Eye (tissue), 1 donor: Measurements from ENCODE around the gene RTP1.
"Not testable (repeated sequence)": the region's sequence is repeated elsewhere in the genome, so short reads cannot be mapped to it uniquely, and the experiment has no call there.

ENCODE experiments used
- DNase-seq: peaks from one replicate; pipeline ENCODE4 v3.0.0-alpha.2; 2015

The RTP1 gene

GRCh38 chr3:187197335-187197649 is at the start of gene RTP1:
RTP1 (plus strand) TSS chr3:187197486; CDS start chr3:187197516, 30 bp downstream.
- peak; percentile 75 for DNase-seq

GRCh38 chr3:187150186-187150585 is 47.1 kb upstream of the RTP1 start:
- DNase-seq, result no peak

- DNase-seq, result peak; percentile 7
Measured at GRCh38 chr3:187150599-187150998, 46.7 kb upstream of the RTP1 start.

- no peak for DNase-seq
Measured at GRCh38 chr3:187161556-187161955, 35.7 kb upstream of the RTP1 start.

- no peak for DNase-seq
Measured at GRCh38 chr3:187162265-187162953, 34.9 kb upstream of the RTP1 start.

GRCh38 chr3:187165144-187165543 is 32.1 kb upstream of the RTP1 start:
- DNase-seq, result peak; percentile 85

GRCh38 chr3:187166750-187167149 is 30.5 kb upstream of the RTP1 start:
- DNase-seq, result no peak

- no peak for DNase-seq
Measured at GRCh38 chr3:187167777-187168176, 29.5 kb upstream of the RTP1 start.

GRCh38 chr3:187169231-187169960 is 27.9 kb upstream of the RTP1 start:
- no peak for DNase-seq

- DNase-seq, result not testable (repeated sequence)
Measured at GRCh38 chr3:187170911-187171310, 26.4 kb upstream of the RTP1 start.

- DNase-seq, result no peak
Measured at GRCh38 chr3:187172929-187173328, 24.4 kb upstream of the RTP1 start.

- no peak for DNase-seq
Measured at GRCh38 chr3:187181454-187182170, 15.7 kb upstream of the RTP1 start.

GRCh38 chr3:187183210-187183862 is 13.9 kb upstream of the RTP1 start:
- DNase-seq, result no peak

GRCh38 chr3:187183903-187184302 is 13.4 kb upstream of the RTP1 start:
- no peak for DNase-seq

GRCh38 chr3:187185759-187186158 is 11.5 kb upstream of the RTP1 start:
- no peak for DNase-seq

GRCh38 chr3:187186375-187186774 is 10.9 kb upstream of the RTP1 start:
- DNase-seq, result no peak

- DNase-seq, result no peak
Measured at GRCh38 chr3:187186801-187187421, 10.4 kb upstream of the RTP1 start.

- DNase-seq, result no peak
Measured at GRCh38 chr3:187188931-187189330, 8.4 kb upstream of the RTP1 start.

GRCh38 chr3:187191271-187191670 is 6.0 kb upstream of the RTP1 start:
- no peak for DNase-seq

GRCh38 chr3:187193181-187193580 is 4.1 kb upstream of the RTP1 start:
- no peak for DNase-seq

GRCh38 chr3:187196573-187197334 is 532 bp upstream of the RTP1 start:
- DNase-seq, result no peak

GRCh38 chr3:187198490-187198889 is 1.2 kb downstream of the RTP1 start:
- DNase-seq, result no peak
